ENCODE results near the gene MBD4. TPM values are rescaled to one million over a fixed set of nuclear protein-coding genes. Genes with fewer than 3 reads are reported as not detected.
"Not testable (repeated sequence)": the region's sequence is repeated elsewhere in the genome, so short reads cannot be mapped to it uniquely, and the experiment has no call there.

Gene MBD4
- polyA plus RNA-seq, 12 donors = 20.8 to 41.2 (median 30.6) TPM; not detected in 1

- not testable (repeated sequence) for DNase-seq
These were observed 26.5 kb downstream of the MBD4 start for GRCh38 chr3:129413238-129413637.

DNA sequence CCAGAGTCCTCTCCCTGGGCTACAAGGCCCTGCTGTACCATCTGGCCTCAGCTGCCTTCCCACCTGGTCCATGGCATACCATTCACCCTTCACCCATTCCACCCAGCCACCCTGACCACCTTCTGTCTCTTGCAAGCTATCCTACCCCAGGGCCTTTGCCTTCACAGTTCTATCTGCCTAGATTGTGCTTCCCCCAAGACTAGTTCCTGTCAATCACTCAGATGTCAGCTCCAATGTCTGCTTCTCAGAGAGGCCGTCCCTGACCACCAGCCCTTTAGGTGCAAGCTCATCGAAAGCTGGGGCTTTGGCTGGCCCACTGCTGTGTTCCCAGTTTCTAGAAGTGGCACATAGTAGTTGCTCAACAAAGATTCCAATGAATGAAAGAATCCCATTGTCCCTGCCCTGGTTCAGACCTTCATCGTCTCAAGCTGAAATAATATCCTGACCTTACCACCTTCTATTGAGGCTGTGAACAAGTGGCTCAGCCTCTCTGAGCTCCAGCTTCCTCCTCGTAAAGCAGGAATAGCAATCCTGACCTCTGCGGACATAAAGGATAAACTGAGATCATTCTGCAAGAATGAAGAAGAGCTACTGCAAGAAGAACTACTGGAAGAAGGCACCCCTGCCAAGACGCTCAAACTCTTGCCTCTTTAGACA, 27.1 kb downstream of the MBD4 start:
- no peak for DNase-seq

DNA sequence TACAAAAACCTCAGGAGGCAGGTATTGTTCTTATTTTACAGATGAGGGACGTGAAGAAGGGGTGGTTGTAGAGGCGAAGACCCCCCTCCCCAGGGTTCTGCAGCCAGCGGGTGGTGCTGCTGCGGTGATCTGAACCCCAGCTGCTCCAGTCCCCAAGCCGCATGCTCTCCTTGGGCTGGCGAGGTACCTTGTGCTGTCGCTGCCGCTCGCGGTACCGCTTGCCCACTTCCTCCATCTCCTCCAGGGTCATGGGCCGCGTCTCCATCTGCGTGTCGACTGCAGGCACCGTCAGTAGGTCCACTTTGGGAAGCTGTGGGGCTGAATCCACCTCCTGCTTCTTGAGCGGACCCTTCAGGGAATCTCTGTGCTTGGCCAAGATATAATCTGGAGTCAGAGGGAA, 28.8 kb downstream of the MBD4 start:
- DNase-seq = no peak

GRCh38 chr3:129409541-129409940, 30.2 kb downstream of the MBD4 start:
- DNase-seq = no peak

- DNase-seq = no peak
These were observed 35.1 kb downstream of the MBD4 start for GRCh38 chr3:129404610-129405009.

GRCh38 chr3:129404130-129404529, 35.6 kb downstream of the MBD4 start:
- no peak for DNase-seq

DNA sequence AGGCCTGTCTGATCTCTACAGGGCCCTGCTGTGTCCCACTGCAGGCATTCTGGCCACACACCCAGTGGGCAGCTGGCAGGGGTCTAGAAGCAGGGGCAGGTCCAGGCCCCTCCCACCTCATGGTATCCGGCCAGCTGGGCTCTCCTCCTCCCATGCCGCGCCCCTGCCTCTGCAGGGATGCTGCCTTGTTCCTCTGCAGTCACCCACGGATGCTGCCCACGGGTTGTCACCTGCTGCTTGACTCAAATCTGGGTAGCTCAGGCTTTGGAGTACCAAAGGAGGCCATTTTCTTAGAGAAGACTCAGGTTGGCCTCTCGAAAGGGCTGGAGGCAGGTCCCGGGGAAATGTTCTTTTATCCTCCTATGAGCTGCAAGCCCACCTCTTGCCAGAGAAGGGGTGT, 36.3 kb downstream of the MBD4 start:
- no peak for DNase-seq

GRCh38 chr3:129402616-129403015, 37.1 kb downstream of the MBD4 start:
- no peak for DNase-seq

DNA sequence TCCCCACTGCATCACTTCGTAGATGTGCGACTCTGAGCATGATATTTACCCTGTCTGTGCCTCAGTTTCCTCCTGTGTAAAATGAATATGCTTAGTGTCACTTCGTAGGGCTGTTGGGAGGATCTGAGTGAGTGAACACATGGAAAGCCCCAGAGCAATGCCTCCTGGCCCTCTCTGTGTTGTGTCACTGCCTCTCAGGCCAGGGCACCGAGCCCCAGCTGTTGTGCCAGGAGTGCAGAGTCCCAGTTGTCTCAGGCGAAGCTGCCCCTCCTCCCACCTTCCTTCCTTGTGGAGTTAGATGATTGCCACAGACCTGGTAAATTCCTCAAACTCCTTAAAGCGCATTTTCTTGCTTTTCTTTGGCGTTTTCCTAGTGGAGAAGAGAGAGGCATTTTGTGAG, 37.5 kb downstream of the MBD4 start:
- DNase-seq = no peak

- DNase-seq = no peak
These were observed 39.8 kb downstream of the MBD4 start for GRCh38 chr3:129399895-129400357.

GRCh38 chr3:129399145-129399894, 40.4 kb downstream of the MBD4 start:
- DNase-seq = peak; percentile 97

GRCh38 chr3:129398803-129399144, 41.0 kb downstream of the MBD4 start:
- DNase-seq = no peak

- not testable (repeated sequence) for DNase-seq
These were observed 45.8 kb downstream of the MBD4 start for GRCh38 chr3:129393760-129394564.

- no peak for DNase-seq
These were observed 46.5 kb downstream of the MBD4 start for GRCh38 chr3:129393271-129393670.

DNA sequence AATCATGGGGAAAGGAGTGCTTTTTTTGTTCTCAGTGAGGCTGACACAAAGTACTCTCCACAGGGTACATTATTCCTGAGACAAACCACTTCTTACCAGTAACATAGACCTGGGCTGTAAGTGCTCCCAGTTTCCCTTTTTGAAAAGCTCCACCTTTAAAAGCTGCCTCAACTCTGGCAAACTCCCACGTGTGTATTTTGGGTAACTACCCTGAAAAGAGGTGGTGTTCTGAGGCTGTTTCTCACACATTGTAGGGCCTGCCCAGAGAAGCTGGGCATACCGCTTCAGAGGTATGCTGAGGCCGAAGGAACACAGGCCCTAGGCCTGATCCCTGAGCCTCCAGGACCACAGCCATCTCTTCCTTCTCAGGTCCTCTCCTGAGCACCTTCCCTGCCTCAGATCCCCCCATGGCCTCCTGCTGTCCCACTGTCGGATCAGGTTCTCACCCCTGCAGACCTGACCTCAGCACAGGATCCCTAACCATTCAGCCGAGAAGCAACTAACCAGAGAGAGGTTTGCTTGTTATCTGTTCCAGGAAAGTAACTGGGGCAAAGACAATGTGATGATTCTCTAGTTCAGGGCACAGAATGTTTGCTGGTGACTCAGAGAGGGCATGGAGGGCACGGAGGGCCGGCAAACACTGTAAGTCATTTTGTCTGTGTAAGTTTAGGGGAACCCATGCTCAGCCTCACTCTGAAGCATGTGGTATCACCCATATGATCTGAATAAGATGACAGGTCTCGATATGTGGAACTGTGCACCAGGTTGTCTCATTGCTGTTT, 47.5 kb downstream of the MBD4 start:
- not testable (repeated sequence) for DNase-seq

GRCh38 chr3:129391583-129391982, 48.2 kb downstream of the MBD4 start:
- not testable (repeated sequence) for DNase-seq

- DNase-seq = no peak
These were observed 50.2 kb downstream of the MBD4 start for GRCh38 chr3:129389572-129389937.

DNA sequence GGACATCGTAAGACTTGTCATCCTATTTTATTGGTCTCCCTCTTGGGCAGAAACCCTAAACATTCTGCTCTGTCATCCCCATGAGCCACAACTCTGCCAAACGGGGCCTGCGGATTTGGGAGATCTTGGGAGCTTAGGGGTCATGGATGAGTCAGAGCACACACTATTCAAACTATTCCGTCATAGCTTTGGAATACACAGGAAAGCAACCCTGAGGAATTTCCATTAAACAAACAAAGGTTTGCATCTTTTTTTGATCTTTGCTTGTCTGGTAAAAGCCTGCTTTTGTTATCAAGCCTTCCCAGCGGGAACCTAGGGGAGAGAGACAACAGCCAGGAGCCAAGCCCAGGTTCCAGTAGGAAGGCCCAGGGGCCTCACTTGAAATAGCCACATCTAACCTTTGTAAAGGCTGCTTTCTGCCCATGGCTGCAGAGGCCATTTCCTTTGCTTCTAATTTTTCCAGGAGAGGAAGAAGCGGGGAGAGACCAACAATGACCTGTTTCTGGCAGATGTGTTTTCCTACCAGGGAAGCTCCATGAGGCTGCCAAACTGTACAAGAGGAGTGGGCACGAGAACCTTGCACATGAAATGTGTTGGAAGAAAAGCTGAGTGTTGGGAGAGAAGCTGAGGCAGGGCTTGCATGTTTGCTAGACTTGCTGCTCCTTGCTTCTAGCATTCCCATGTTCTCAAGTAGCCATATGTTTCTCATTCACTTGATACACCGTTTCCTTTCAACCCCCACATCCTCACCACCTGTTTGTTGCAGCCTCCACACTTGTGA, 50.8 kb downstream of the MBD4 start:
- not testable (repeated sequence) for DNase-seq

- DNase-seq = no peak
These were observed 52.3 kb downstream of the MBD4 start for GRCh38 chr3:129387487-129387886.

DNA sequence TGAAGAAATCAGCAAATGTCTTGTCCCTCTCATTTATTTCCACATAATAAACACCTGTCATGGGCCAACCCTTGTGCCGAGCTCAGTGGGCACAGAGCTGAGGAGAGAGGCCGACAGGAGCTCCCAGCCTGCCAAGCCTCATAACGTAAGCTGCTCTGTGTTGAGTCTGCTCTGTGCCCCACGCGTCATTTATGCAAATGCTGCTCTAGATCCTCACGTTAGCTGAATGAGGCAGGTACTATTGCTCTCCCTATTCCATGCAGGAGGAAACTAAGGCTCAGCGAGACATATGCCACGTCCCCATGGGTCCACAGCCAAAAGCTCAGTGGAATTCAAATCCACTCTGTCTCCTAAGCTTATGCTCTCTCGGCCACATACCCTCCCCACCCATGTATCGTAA, 52.8 kb downstream of the MBD4 start:
- no peak for DNase-seq

GRCh38 chr3:129385507-129385906, 54.2 kb downstream of the MBD4 start:
- DNase-seq = not testable (repeated sequence)
